Progenitor cell of endocrine pancreas (in vitro differentiated cells): ENCODE measurements around the gene FOXP1. TPM values are rescaled to one million over a fixed set of nuclear protein-coding genes. Genes with fewer than 3 reads are reported as not detected.

Source experiments
- DNase-seq: peaks from one replicate; pipeline ENCODE4 v3.0.0; 2021; ENCODE audit warnings: low spot score; ENCODE audit not compliant: unreplicated experiment
- H3K27ac Mint-ChIP-seq: 2 replicates; pipeline ENCODE4 v1.8.0; 2021; ENCODE audit warnings: mild to moderate bottlenecking, moderate library complexity, mixed read lengths
- H3K27me3 Mint-ChIP-seq: 2 replicates; pipeline ENCODE4 v1.8.0; 2021; ENCODE audit warnings: mixed read lengths
- H3K36me3 Mint-ChIP-seq: 2 replicates; pipeline ENCODE4 v1.8.0; 2022; ENCODE audit warnings: mixed read lengths; ENCODE audit not compliant: insufficient read depth
- H3K4me1 Mint-ChIP-seq: 2 replicates; pipeline ENCODE4 v1.8.0; 2021; ENCODE audit warnings: low read depth, mixed read lengths
- H3K4me3 Mint-ChIP-seq: 2 replicates; pipeline ENCODE4 v1.8.0; 2021; ENCODE audit warnings: low read depth, mild to moderate bottlenecking, moderate library complexity, mixed read lengths
- H3K9me3 Mint-ChIP-seq: 2 replicates; pipeline ENCODE4 v1.8.0; 2021; ENCODE audit warnings: low read depth, mixed read lengths
- CTCF ChIP-seq: fragments of 200-600 bp; sonication (generic); IDR thresholded peaks from one replicate; pipeline ENCODE4 v1.5.0; 2021; ENCODE audit warnings: antibody characterized with exemption, mild to moderate bottlenecking; ENCODE audit not compliant: unreplicated experiment
- total RNA-seq: library from RNA; stranded (reverse); gene quantifications from 2 replicates; pipeline ENCODE4 v1.2.1, GENCODE V29; 2021

The FOXP1 gene
- total RNA-seq, 1 donor from 2014 or later = 242 TPM

DNA sequence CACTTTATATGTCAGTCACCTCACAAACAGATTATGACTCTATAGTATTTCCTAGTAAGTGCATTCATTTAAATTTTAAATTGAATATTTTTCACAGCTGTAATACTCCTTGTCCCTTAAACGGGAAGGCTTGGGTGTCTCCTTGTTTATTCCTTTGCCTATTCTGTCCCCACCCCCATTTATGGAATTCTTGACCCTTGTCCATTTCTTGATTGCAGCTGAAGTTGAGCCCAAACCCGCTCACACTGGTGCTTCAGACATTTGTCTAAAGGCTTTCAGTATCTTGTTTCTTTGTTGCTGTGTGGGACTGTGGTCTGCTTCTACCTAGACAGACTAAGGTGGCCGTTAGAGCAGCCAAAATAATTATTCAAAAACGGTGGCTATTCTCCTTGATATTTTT, 449.7 kb downstream of the FOXP1 start:
- Mint-ChIP-seq H3K9me3 (no peaks in the 10 kb centered on the region), H3K27me3 (no peaks in the 10 kb centered on the region), H3K4me3 (no peak overlapping the region), H3K27ac (peak overlapping the region; percentile 94), H3K4me1 (peaks cover 79% of the 10 kb centered on the region), H3K36me3 (no peaks in the 10 kb centered on the region)
- no peak for TF ChIP-seq CTCF
- DNase-seq = no peak

DNA sequence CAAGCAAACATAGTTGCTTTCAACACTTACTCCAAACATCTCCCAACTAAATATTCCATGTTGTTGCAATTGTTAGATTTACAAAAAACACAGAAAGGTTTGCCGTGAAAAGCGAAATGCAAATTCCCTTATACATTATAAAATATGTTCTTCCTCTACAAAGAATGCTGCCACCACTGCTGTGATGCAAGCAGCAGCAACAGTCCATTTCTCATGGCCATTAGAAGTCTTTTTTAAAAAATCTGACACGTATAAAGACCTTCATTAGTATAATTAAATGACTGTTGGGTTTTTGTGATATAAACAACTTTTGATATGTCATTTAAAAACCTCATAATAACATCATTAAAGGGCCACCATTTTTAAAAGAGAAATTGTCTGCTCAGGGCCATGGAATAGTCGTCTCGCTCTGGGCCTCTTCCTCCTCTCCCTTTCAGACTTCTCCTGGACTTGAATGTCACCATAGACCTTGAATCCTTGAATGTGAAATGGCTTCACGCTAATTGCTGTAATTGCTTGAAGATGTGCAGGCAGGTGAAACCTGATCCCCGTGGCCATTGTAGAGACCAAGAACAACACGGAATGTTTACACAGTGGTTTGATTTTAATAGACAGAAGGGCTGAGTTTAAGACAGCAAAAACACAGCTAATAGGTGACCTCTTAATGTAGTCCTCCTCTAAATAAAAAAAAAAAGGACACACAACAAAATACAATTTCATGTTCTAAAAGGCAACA, 450.4 kb downstream of the FOXP1 start:
- peak overlapping the region; percentile 94 for H3K27ac Mint-ChIP-seq
- H3K4me1 Mint-ChIP-seq = peaks cover 81% of the 10 kb centered on the region
- H3K27me3 Mint-ChIP-seq = no peaks in the 10 kb centered on the region
- H3K36me3 Mint-ChIP-seq = no peaks in the 10 kb centered on the region
- H3K9me3 Mint-ChIP-seq = no peaks in the 10 kb centered on the region
- TF ChIP-seq CTCF = no peak
- H3K4me3 Mint-ChIP-seq = peak overlapping the region; percentile 46
- DNase-seq = no peak

DNA sequence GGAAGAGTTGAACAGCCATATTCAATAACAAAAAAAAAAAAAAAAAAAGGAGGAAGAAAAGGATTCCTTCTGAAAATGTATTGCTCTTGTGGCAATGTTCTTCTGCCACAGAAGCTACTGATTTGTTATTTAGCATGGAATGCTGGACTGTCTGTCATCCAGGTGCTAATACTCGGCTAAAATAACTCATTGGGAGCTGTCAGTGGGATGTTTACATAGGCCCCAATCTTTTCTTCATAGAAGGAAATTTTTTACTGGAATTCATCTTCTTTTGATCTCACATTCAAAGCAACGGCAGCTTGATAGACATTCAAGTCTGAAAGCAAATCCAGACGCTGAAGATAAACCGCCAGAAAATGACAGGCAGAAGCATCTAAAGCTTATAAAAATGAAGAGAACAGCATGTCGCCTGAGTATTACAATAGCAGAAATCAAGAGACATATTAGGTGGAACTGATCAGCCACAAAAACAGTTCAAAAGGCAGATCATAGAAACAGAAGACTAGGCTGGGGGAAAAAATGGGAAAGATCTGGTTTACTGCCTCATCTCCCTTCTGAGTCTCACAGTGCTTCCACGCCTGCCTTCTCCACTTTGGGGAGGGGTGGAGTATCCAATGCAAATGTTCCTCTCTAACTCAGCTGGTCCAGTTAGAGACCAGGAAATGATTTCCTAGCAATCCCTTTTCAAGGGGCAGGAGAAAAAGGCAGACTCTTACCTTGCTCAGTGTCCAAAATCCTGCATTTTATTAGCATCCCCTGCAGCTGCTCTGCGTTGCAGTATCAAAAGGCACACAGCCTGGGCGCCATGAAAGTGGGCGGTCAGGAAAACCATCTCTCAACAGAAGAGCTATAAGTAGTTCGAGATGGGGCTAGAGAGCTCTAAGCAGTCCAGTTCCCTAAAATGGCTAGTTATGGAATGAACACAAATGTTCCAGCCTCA, 451.9 kb downstream of the FOXP1 start:
- peak overlapping the region; percentile 79 for H3K4me3 Mint-ChIP-seq
- H3K27ac Mint-ChIP-seq = peak overlapping the region; percentile 94
- peaks cover 85% of the 10 kb centered on the region for H3K4me1 Mint-ChIP-seq

DNA sequence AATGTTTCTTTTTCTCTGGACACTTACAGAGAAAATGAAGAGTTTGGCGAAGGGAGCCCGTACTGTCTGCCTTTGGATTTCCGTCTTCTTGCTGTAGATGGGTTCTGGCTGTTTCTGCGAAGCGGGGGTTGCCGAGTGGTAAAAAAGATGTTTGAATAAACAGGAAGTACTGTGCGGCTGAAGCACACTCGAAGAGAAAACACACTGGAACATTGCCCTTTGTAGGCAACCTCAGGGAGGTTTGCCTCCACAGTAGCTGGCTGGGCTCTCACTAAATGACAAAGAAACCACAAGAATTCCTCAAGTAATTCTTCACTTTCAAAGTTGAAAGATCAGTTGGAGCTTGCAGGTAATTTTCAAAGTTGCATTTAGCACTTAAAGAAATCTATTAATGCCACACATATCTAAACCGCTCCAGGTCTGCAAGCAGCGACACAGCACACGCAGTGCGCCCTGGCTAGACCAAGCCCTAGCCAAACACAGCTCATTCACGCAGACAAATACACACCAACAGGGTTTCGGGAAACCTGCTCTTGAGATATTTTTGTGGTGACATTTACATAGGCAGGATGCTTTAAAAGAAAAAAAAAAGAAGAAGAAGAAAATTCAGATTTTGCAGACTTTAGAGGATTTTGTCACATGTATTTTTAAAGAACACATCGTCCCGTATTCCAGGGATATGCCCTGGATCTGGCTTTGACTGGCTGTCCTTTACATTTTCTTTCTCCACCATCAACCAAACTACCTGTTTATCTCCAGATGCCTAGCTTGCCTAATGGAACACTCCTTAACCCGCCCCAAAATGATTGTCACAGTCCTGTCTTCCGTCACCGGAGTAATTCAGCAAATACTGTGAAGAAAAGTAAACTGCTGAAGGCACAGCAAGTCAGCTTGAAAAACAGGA, 452.8 kb downstream of the FOXP1 start:
- Mint-ChIP-seq H3K4me3 (peak overlapping the region; percentile 79), H3K36me3 (no peaks in the 10 kb centered on the region), H3K9me3 (no peaks in the 10 kb centered on the region), H3K27ac (peak overlapping the region; percentile 94), H3K27me3 (no peaks in the 10 kb centered on the region), H3K4me1 (peaks cover 81% of the 10 kb centered on the region)
- DNase-seq = no peak
- no peak for TF ChIP-seq CTCF

More for the DNA sequence above, 451.9 kb downstream of the FOXP1 start:
- no peak for DNase-seq
- H3K9me3 Mint-ChIP-seq = no peaks in the 10 kb centered on the region
- no peaks in the 10 kb centered on the region for H3K36me3 Mint-ChIP-seq
- H3K27me3 Mint-ChIP-seq = no peaks in the 10 kb centered on the region
- no peak for TF ChIP-seq CTCF
